IPS-11a (cell line): ENCODE data around the gene OPN3.

Experiments used
- H3K4me3 ChIP-seq: one replicate; pipeline ENCODE4 v1.5.1; 2013; ENCODE audit warnings: low read depth, low read length, control low read depth

The OPN3 gene

GRCh38 chr1:241624935-241625334 is 15.2 kb downstream of the OPN3 start:
- no peak overlapping the region for H3K4me3 ChIP-seq

GRCh38 chr1:241622669-241623068 is 17.5 kb downstream of the OPN3 start:
- H3K4me3 ChIP-seq: no peak overlapping the region

GRCh38 chr1:241617426-241617825 is 22.7 kb downstream of the OPN3 start:
- no peak overlapping the region for H3K4me3 ChIP-seq

GRCh38 chr1:241615043-241615974 is 24.9 kb downstream of the OPN3 start:
- no peak overlapping the region for H3K4me3 ChIP-seq

- no peak overlapping the region for H3K4me3 ChIP-seq
Observed at GRCh38 chr1:241614572-241614971, 25.6 kb downstream of the OPN3 start.

GRCh38 chr1:241614144-241614543 is 26.0 kb downstream of the OPN3 start:
- H3K4me3 ChIP-seq: no peak overlapping the region

- H3K4me3 ChIP-seq: no peak overlapping the region
Observed at GRCh38 chr1:241612533-241613477, 27.4 kb downstream of the OPN3 start.

GRCh38 chr1:241611736-241612135 is 28.4 kb downstream of the OPN3 start:
- H3K4me3 ChIP-seq: no peak overlapping the region

GRCh38 chr1:241611063-241611462 is 29.1 kb downstream of the OPN3 start:
- no peak overlapping the region for H3K4me3 ChIP-seq

GRCh38 chr1:241610056-241610815 is 29.9 kb downstream of the OPN3 start:
- no peak overlapping the region for H3K4me3 ChIP-seq

- H3K4me3 ChIP-seq: no peak overlapping the region
Observed at GRCh38 chr1:241608379-241609033, 31.7 kb downstream of the OPN3 start.

- no peak overlapping the region for H3K4me3 ChIP-seq
Observed at GRCh38 chr1:241607497-241607896, 32.7 kb downstream of the OPN3 start.

GRCh38 chr1:241606544-241606943 is 33.6 kb downstream of the OPN3 start:
- no peak overlapping the region for H3K4me3 ChIP-seq

- no peak overlapping the region for H3K4me3 ChIP-seq
Observed at GRCh38 chr1:241605146-241605805, 34.9 kb downstream of the OPN3 start.

- H3K4me3 ChIP-seq: no peak overlapping the region
Observed at GRCh38 chr1:241603731-241604245, 36.4 kb downstream of the OPN3 start.

GRCh38 chr1:241600496-241600901 is 39.7 kb downstream of the OPN3 start:
- no peak overlapping the region for H3K4me3 ChIP-seq

GRCh38 chr1:241598249-241598648 is 41.9 kb downstream of the OPN3 start:
- no peak overlapping the region for H3K4me3 ChIP-seq

GRCh38 chr1:241596633-241597032 is 43.5 kb downstream of the OPN3 start:
- no peak overlapping the region for H3K4me3 ChIP-seq

- H3K4me3 ChIP-seq: no peak overlapping the region
Observed at GRCh38 chr1:241593186-241593585, 47.0 kb downstream of the OPN3 start.
